Measurements from ENCODE around the gene NPW.

DNA sequence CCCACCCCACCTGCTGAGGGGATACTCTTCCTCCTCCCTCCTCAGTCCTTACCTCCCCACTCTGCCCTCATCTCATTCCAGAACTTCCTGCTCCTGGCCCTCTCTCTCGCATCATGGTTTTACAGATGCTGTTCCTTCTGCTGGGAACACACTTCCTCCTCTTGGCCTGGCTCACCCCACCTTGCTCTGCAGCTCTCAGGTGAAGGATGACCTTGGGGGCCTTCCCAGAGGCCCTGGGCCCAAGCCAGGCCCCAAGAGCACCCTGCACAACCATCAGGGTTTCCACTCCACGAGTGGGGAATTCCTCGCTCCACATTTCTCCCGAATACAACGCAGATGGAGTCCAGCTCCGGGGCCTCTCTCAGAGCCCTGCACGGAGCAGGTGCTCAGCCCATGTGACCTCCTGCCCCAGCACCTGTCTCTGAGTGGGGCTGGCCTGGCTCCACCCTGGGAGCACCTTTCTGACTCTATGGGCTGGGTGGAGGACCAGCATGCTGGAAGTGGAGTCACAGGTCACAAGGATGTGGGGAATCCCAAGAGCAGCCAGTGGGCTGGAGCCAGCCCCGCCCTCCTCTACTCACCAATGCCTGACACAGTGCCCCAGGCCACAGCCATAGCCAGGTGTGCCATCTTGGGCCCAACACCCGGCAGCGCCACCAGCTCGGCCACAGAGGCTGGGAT is 23.5 kb downstream of the NPW start:
- TF ChIP-seq, protein P1, sequence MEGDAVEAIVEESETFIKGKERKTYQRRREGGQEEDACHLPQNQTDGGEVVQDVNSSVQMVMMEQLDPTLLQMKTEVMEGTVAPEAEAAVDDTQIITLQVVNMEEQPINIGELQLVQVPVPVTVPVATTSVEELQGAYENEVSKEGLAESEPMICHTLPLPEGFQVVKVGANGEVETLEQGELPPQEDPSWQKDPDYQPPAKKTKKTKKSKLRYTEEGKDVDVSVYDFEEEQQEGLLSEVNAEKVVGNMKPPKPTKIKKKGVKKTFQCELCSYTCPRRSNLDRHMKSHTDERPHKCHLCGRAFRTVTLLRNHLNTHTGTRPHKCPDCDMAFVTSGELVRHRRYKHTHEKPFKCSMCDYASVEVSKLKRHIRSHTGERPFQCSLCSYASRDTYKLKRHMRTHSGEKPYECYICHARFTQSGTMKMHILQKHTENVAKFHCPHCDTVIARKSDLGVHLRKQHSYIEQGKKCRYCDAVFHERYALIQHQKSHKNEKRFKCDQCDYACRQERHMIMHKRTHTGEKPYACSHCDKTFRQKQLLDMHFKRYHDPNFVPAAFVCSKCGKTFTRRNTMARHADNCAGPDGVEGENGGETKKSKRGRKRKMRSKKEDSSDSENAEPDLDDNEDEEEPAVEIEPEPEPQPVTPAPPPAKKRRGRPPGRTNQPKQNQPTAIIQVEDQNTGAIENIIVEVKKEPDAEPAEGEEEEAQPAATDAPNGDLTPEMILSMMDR (IDR thresholded peaks at IDR 0.05; ENCODE audit: low read depth, low read length, poor library complexity, severe bottlenecking): no peak
- TF ChIP-seq EZH2phosphoT487 (IDR thresholded peaks at IDR 0.05; ENCODE audit: borderline replicate concordance, low read length): no peak

All from DOHH2 (cell line).